ENCODE data around the gene GPC6.

Gene GPC6

GRCh38 chr13:93745884-93746283 lies 519.3 kb downstream of the GPC6 start:
- Histone ChIP-seq H4K8ac (ENCODE audit: low read depth, low read length) (no peak overlapping the region), H3K4me1 (ENCODE audit: control insufficient read depth in 2 of 2, insufficient read depth in 1 of 2, low read depth in 1 of 2, low read length in 2 of 2) (peaks cover 2% of the 10 kb centered on the region in 2 donors), H2BK5ac (ENCODE audit: low read length) (no peak overlapping the region), H3K27ac (replicated peaks; ENCODE audit: low read length) (no peak overlapping the region), H3K14ac (ENCODE audit: low read length) (no peak overlapping the region), H3K9ac (ENCODE audit: low read depth, low read length, poor library complexity) (no peak overlapping the region), H2BK12ac (ENCODE audit: low read length) (no peak overlapping the region), H3K27me3 (ENCODE audit: control insufficient read depth in 3 of 3, insufficient read depth in 3 of 3, low read depth in 1 of 3, low read length in 3 of 3) (no peaks in the 10 kb centered on the region), H3K36me3 (replicated peaks in 1 of 2; ENCODE audit: control insufficient read depth in 2 of 2, insufficient read depth in 2 of 2, low read length in 2 of 2) (no peaks in the 10 kb centered on the region), H3K79me1 (ENCODE audit: low read depth, low read length) (no peaks in the 10 kb centered on the region), H2AK5ac (ENCODE audit: low read depth, low read length) (no peak overlapping the region), H3K4ac (ENCODE audit: low read length) (no peak overlapping the region), H2BK15ac (ENCODE audit: low read length) (no peak overlapping the region), H2BK120ac (ENCODE audit: low read depth, low read length) (no peak overlapping the region), H4K91ac (ENCODE audit: low read depth, low read length, poor library complexity) (no peak overlapping the region), H3K18ac (ENCODE audit: low read length) (no peak overlapping the region), H3K4me2 (ENCODE audit: insufficient read depth, low read length, poor library complexity, severe bottlenecking) (no peak overlapping the region), H3K23ac (ENCODE audit: low read depth, low read length, poor library complexity) (no peak overlapping the region), H2AFZ (ENCODE audit: low read length) (no peak overlapping the region), H3K4me3 (ENCODE audit: low read length in 2 of 2) (no peak overlapping the region), H3K9me3 (replicated peaks in 1 of 2; ENCODE audit: control insufficient read depth in 2 of 2, insufficient read depth in 1 of 2, low read depth in 1 of 2, low read length in 2 of 2) (no peaks in the 10 kb centered on the region)
- WGBS, 2 donors (ENCODE audit: extremely low coverage in 2 of 2, insufficient read length in 2 of 2, insufficient replicate concordance in 1 of 2), result no CpG with 5 or more reads among the region's 2 CpGs
- DNase-seq (ENCODE audit: low spot score), result no peak

- Histone ChIP-seq H4K8ac (ENCODE audit: low read depth, low read length) (no peak overlapping the region), H3K27ac (replicated peaks; ENCODE audit: low read length) (no peak overlapping the region), H3K18ac (ENCODE audit: low read length) (no peak overlapping the region), H2BK5ac (ENCODE audit: low read length) (no peak overlapping the region), H3K4me1 (ENCODE audit: control insufficient read depth in 2 of 2, insufficient read depth in 1 of 2, low read depth in 1 of 2, low read length in 2 of 2) (peaks cover 2% of the 10 kb centered on the region in 2 donors), H3K4me3 (ENCODE audit: low read length in 2 of 2) (no peak overlapping the region), H3K4ac (ENCODE audit: low read length) (no peak overlapping the region), H2BK12ac (ENCODE audit: low read length) (no peak overlapping the region), H2BK120ac (ENCODE audit: low read depth, low read length) (no peak overlapping the region), H3K9ac (ENCODE audit: low read depth, low read length, poor library complexity) (no peak overlapping the region), H3K36me3 (replicated peaks in 1 of 2; ENCODE audit: control insufficient read depth in 2 of 2, insufficient read depth in 2 of 2, low read length in 2 of 2) (no peaks in the 10 kb centered on the region), H3K9me3 (replicated peaks in 1 of 2; ENCODE audit: control insufficient read depth in 2 of 2, insufficient read depth in 1 of 2, low read depth in 1 of 2, low read length in 2 of 2) (no peaks in the 10 kb centered on the region), H3K14ac (ENCODE audit: low read length) (no peak overlapping the region), H3K27me3 (ENCODE audit: control insufficient read depth in 3 of 3, insufficient read depth in 3 of 3, low read depth in 1 of 3, low read length in 3 of 3) (no peaks in the 10 kb centered on the region), H2BK15ac (ENCODE audit: low read length) (no peak overlapping the region), H3K23ac (ENCODE audit: low read depth, low read length, poor library complexity) (no peak overlapping the region), H4K91ac (ENCODE audit: low read depth, low read length, poor library complexity) (no peak overlapping the region), H2AFZ (ENCODE audit: low read length) (no peak overlapping the region), H2AK5ac (ENCODE audit: low read depth, low read length) (no peak overlapping the region), H3K79me1 (ENCODE audit: low read depth, low read length) (no peaks in the 10 kb centered on the region), H3K4me2 (ENCODE audit: insufficient read depth, low read length, poor library complexity, severe bottlenecking) (no peak overlapping the region)
- no peak for DNase-seq (ENCODE audit: low spot score)
- WGBS, 2 donors (ENCODE audit: extremely low coverage in 2 of 2, insufficient read length in 2 of 2, insufficient replicate concordance in 1 of 2), result no CpG with 5 or more reads among the region's 1 CpG
These were observed 520.0 kb downstream of the GPC6 start for GRCh38 chr13:93746589-93746988.

- H3K14ac ChIP-seq (ENCODE audit: low read length), result no peak overlapping the region
- no peak overlapping the region for H2AK5ac ChIP-seq (ENCODE audit: low read depth, low read length)
- no peak overlapping the region for H3K4ac ChIP-seq (ENCODE audit: low read length)
- no peaks in the 10 kb centered on the region for H3K9me3 ChIP-seq (replicated peaks in 1 of 2; ENCODE audit: control insufficient read depth in 2 of 2, insufficient read depth in 1 of 2, low read depth in 1 of 2, low read length in 2 of 2)
- H2BK5ac ChIP-seq (ENCODE audit: low read length), result no peak overlapping the region
- no peaks in the 10 kb centered on the region for H3K79me1 ChIP-seq (ENCODE audit: low read depth, low read length)
- no peak overlapping the region for H2AFZ ChIP-seq (ENCODE audit: low read length)
- H3K9ac ChIP-seq (ENCODE audit: low read depth, low read length, poor library complexity), result no peak overlapping the region
- H3K27ac ChIP-seq (replicated peaks; ENCODE audit: low read length), result no peak overlapping the region
- H4K8ac ChIP-seq (ENCODE audit: low read depth, low read length), result no peak overlapping the region
- H3K27me3 ChIP-seq (ENCODE audit: control insufficient read depth in 3 of 3, insufficient read depth in 3 of 3, low read depth in 1 of 3, low read length in 3 of 3), result no peaks in the 10 kb centered on the region
- H3K4me3 ChIP-seq (ENCODE audit: low read length in 2 of 2), result no peak overlapping the region
- H2BK15ac ChIP-seq (ENCODE audit: low read length), result no peak overlapping the region
- H3K4me1 ChIP-seq (ENCODE audit: control insufficient read depth in 2 of 2, insufficient read depth in 1 of 2, low read depth in 1 of 2, low read length in 2 of 2), result peaks cover 0 to 5% of the 10 kb centered on the region in 2 donors
- H3K4me2 ChIP-seq (ENCODE audit: insufficient read depth, low read length, poor library complexity, severe bottlenecking), result no peak overlapping the region
- WGBS, 2 donors (ENCODE audit: extremely low coverage in 2 of 2, insufficient read length in 2 of 2, insufficient replicate concordance in 1 of 2), result no CpG with 5 or more reads among the region's 4 CpGs
- H4K91ac ChIP-seq (ENCODE audit: low read depth, low read length, poor library complexity), result no peak overlapping the region
- no peaks in the 10 kb centered on the region for H3K36me3 ChIP-seq (replicated peaks in 1 of 2; ENCODE audit: control insufficient read depth in 2 of 2, insufficient read depth in 2 of 2, low read length in 2 of 2)
- DNase-seq (ENCODE audit: low spot score), result no peak
- no peak overlapping the region for H3K18ac ChIP-seq (ENCODE audit: low read length)
- no peak overlapping the region for H3K23ac ChIP-seq (ENCODE audit: low read depth, low read length, poor library complexity)
- no peak overlapping the region for H2BK120ac ChIP-seq (ENCODE audit: low read depth, low read length)
- H2BK12ac ChIP-seq (ENCODE audit: low read length), result no peak overlapping the region
These were observed 524.1 kb downstream of the GPC6 start for GRCh38 chr13:93750676-93751075.

- DNase-seq (ENCODE audit: low spot score), result no peak
- H3K4me1 ChIP-seq (ENCODE audit: control insufficient read depth in 2 of 2, insufficient read depth in 1 of 2, low read depth in 1 of 2, low read length in 2 of 2), result peaks cover 0 to 5% of the 10 kb centered on the region in 2 donors
- no peaks in the 10 kb centered on the region for H3K9me3 ChIP-seq (replicated peaks in 1 of 2; ENCODE audit: control insufficient read depth in 2 of 2, insufficient read depth in 1 of 2, low read depth in 1 of 2, low read length in 2 of 2)
- H2AFZ ChIP-seq (ENCODE audit: low read length), result no peak overlapping the region
- H3K4me3 ChIP-seq (ENCODE audit: low read length in 2 of 2), result no peak overlapping the region
- no peak overlapping the region for H3K27ac ChIP-seq (replicated peaks; ENCODE audit: low read length)
- no peaks in the 10 kb centered on the region for H3K36me3 ChIP-seq (replicated peaks in 1 of 2; ENCODE audit: control insufficient read depth in 2 of 2, insufficient read depth in 2 of 2, low read length in 2 of 2)
- no peak overlapping the region for H3K18ac ChIP-seq (ENCODE audit: low read length)
- H3K14ac ChIP-seq (ENCODE audit: low read length), result no peak overlapping the region
- H2BK15ac ChIP-seq (ENCODE audit: low read length), result no peak overlapping the region
- H3K4me2 ChIP-seq (ENCODE audit: insufficient read depth, low read length, poor library complexity, severe bottlenecking), result no peak overlapping the region
- no peak overlapping the region for H2BK120ac ChIP-seq (ENCODE audit: low read depth, low read length)
- H3K27me3 ChIP-seq (ENCODE audit: control insufficient read depth in 3 of 3, insufficient read depth in 3 of 3, low read depth in 1 of 3, low read length in 3 of 3), result no peaks in the 10 kb centered on the region
- no peak overlapping the region for H2BK12ac ChIP-seq (ENCODE audit: low read length)
- H3K4ac ChIP-seq (ENCODE audit: low read length), result no peak overlapping the region
- no peak overlapping the region for H4K91ac ChIP-seq (ENCODE audit: low read depth, low read length, poor library complexity)
- H3K23ac ChIP-seq (ENCODE audit: low read depth, low read length, poor library complexity), result no peak overlapping the region
- H4K8ac ChIP-seq (ENCODE audit: low read depth, low read length), result no peak overlapping the region
- no peak overlapping the region for H2BK5ac ChIP-seq (ENCODE audit: low read length)
- H2AK5ac ChIP-seq (ENCODE audit: low read depth, low read length), result no peak overlapping the region
- H3K9ac ChIP-seq (ENCODE audit: low read depth, low read length, poor library complexity), result no peak overlapping the region
- H3K79me1 ChIP-seq (ENCODE audit: low read depth, low read length), result no peaks in the 10 kb centered on the region
These were observed 524.5 kb downstream of the GPC6 start for GRCh38 chr13:93751117-93751516.

Data from neuronal stem cell (in vitro differentiated cells).